ENCODE results near the gene ECSIT.

DNA sequence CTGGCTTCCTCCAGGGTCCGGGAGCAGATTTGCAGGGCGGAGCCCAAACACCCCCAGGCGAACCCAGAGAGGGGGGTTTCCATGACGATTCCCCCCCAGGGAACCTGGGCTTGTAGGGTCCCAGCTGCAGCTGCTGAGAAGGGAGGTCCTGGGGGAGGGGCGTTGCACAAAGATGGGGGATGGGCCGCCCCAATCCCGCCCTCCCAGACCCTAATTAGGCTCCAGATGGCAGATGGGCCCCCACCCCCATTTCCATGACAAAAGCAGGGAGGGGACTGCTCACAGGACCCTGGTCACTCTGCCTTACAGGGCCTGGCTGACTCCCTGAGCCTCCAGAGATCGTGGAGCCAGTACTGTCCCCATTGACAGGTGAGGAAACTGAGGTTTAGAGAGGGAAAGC, 63.3 kb downstream of the ECSIT start:
- TF ChIP-seq TCF4 (CRISPR knock-in tag; IDR thresholded peaks at IDR 0.05; ENCODE audit: borderline replicate concordance) (no peak), ZNF565 (CRISPR knock-in tag; conservative IDR thresholded peaks at IDR 0.05; ENCODE audit: low read depth) (no peak), RARB (CRISPR knock-in tag; IDR thresholded peaks at IDR 0.05) (no peak), OSR1 (CRISPR knock-in tag; IDR thresholded peaks at IDR 0.05) (no peak)
- TF ChIP-seq, protein P1, sequence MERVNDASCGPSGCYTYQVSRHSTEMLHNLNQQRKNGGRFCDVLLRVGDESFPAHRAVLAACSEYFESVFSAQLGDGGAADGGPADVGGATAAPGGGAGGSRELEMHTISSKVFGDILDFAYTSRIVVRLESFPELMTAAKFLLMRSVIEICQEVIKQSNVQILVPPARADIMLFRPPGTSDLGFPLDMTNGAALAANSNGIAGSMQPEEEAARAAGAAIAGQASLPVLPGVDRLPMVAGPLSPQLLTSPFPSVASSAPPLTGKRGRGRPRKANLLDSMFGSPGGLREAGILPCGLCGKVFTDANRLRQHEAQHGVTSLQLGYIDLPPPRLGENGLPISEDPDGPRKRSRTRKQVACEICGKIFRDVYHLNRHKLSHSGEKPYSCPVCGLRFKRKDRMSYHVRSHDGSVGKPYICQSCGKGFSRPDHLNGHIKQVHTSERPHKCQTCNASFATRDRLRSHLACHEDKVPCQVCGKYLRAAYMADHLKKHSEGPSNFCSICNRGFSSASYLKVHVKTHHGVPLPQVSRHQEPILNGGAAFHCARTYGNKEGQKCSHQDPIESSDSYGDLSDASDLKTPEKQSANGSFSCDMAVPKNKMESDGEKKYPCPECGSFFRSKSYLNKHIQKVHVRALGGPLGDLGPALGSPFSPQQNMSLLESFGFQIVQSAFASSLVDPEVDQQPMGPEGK (CRISPR knock-in tag; IDR thresholded peaks at IDR 0.05; ENCODE audit: borderline replicate concordance), result no peak

Measured in SK-N-SH treated with all-trans-retinoic acid at 6 μM for 48 hours (cell line).